Measurements from ENCODE around the gene ISCU.

The ISCU gene

GRCh38 chr12:108594960-108595710 lies 32.7 kb downstream of the ISCU start:
- TF ChIP-seq ZNF274 (IDR thresholded peaks at IDR 0.05; ENCODE audit: low read depth, low read length) = no peak
- no peak overlapping the region for H3K4me3 ChIP-seq (ENCODE audit: low read length)

- no peak overlapping the region for H3K4me3 ChIP-seq (ENCODE audit: low read length)
- no peak for TF ChIP-seq ZNF274 (IDR thresholded peaks at IDR 0.05; ENCODE audit: low read depth, low read length)
Observed at GRCh38 chr12:108595711-108596647, 33.6 kb downstream of the ISCU start.

- no peak overlapping the region for H3K4me3 ChIP-seq (ENCODE audit: low read length)
- no peak for TF ChIP-seq ZNF274 (IDR thresholded peaks at IDR 0.05; ENCODE audit: low read depth, low read length)
Observed at GRCh38 chr12:108596854-108597558, 34.6 kb downstream of the ISCU start.

- TF ChIP-seq ZNF274 (IDR thresholded peaks at IDR 0.05; ENCODE audit: low read depth, low read length) = no peak
- no peak within 1 kb of the TSS for H3K4me3 ChIP-seq (ENCODE audit: low read length)
Observed at GRCh38 chr12:108597559-108598471, 35.4 kb downstream of the ISCU start, which contains the start of gene TMEM119. TSS of gene TMEM119 (minus strand) at chr12:108598084. CDS start at chr12:108592383, 5,701 bp downstream.

GRCh38 chr12:108598553-108599250 lies 36.3 kb downstream of the ISCU start:
- no peak for TF ChIP-seq ZNF274 (IDR thresholded peaks at IDR 0.05; ENCODE audit: low read depth, low read length)
- no peak overlapping the region for H3K4me3 ChIP-seq (ENCODE audit: low read length)

- no peak overlapping the region for H3K4me3 ChIP-seq (ENCODE audit: low read length)
- no peak for TF ChIP-seq ZNF274 (IDR thresholded peaks at IDR 0.05; ENCODE audit: low read depth, low read length)
Observed at GRCh38 chr12:108599541-108599940, 37.1 kb downstream of the ISCU start.

GRCh38 chr12:108599948-108600701 lies 37.7 kb downstream of the ISCU start:
- no peak overlapping the region for H3K4me3 ChIP-seq (ENCODE audit: low read length)
- TF ChIP-seq ZNF274 (IDR thresholded peaks at IDR 0.05; ENCODE audit: low read depth, low read length) = no peak

GRCh38 chr12:108600702-108601007 lies 38.3 kb downstream of the ISCU start:
- no peak for TF ChIP-seq ZNF274 (IDR thresholded peaks at IDR 0.05; ENCODE audit: low read depth, low read length)

GRCh38 chr12:108602209-108602705 lies 39.9 kb downstream of the ISCU start:
- H3K4me3 ChIP-seq (ENCODE audit: low read length) = no peak overlapping the region
- TF ChIP-seq ZNF274 (IDR thresholded peaks at IDR 0.05; ENCODE audit: low read depth, low read length) = no peak

More at GRCh38 chr12:108600702-108601007, 38.3 kb downstream of the ISCU start:
- no peak overlapping the region for H3K4me3 ChIP-seq (ENCODE audit: low read length)

- no peak overlapping the region for H3K4me3 ChIP-seq (ENCODE audit: low read length)
- TF ChIP-seq ZNF274 (IDR thresholded peaks at IDR 0.05; ENCODE audit: low read depth, low read length) = no peak
Observed at GRCh38 chr12:108602976-108603704, 40.7 kb downstream of the ISCU start.

GRCh38 chr12:108603743-108604142 lies 41.3 kb downstream of the ISCU start:
- no peak for TF ChIP-seq ZNF274 (IDR thresholded peaks at IDR 0.05; ENCODE audit: low read depth, low read length)
- no peak overlapping the region for H3K4me3 ChIP-seq (ENCODE audit: low read length)

Data from GM08714 (cell line).